Trophoblast cell (in vitro differentiated cells and primary cell): ENCODE results near the gene USP32.

Source experiments
- DNase-seq, 2 donors: peaks; one replicate each; pipeline ENCODE4 v3.0.0-alpha.2; 2016
- H2AFZ ChIP-seq: 2 replicates; pipeline ENCODE4 v1.6.1; 2013; ENCODE audit warnings: low read length, moderate library complexity, mild to moderate bottlenecking; ENCODE audit not compliant: insufficient read depth, poor library complexity
- H2AK5ac ChIP-seq: 2 replicates; pipeline ENCODE4 v1.6.1; 2013; ENCODE audit warnings: mild to moderate bottlenecking, low read length
- H2BK120ac ChIP-seq: 2 replicates; pipeline ENCODE4 v1.6.1; 2013; ENCODE audit warnings: low read length, mild to moderate bottlenecking, moderate library complexity; ENCODE audit not compliant: insufficient read depth, poor library complexity
- H2BK12ac ChIP-seq: 2 replicates; pipeline ENCODE4 v1.6.1; 2013; ENCODE audit warnings: mild to moderate bottlenecking, low read length, moderate library complexity
- H2BK5ac ChIP-seq: 2 replicates; pipeline ENCODE4 v1.6.1; 2013; ENCODE audit warnings: low read length, low read depth, moderate library complexity, mild to moderate bottlenecking; ENCODE audit not compliant: poor library complexity
- H3K14ac ChIP-seq: 2 replicates; pipeline ENCODE4 v1.6.1; 2013; ENCODE audit warnings: mild to moderate bottlenecking, low read length
- H3K18ac ChIP-seq: 2 replicates; pipeline ENCODE4 v1.6.1; 2013; ENCODE audit warnings: mild to moderate bottlenecking, low read length
- H3K23ac ChIP-seq: 2 replicates; pipeline ENCODE4 v1.6.1; 2013; ENCODE audit warnings: low read length
- H3K27ac ChIP-seq: 2 replicates; pipeline ENCODE4 v1.5.1; 2013; ENCODE audit warnings: low read depth, mild to moderate bottlenecking, inconsistent platforms, low read length, moderate library complexity
- H3K27me3 ChIP-seq: 2 replicates; pipeline ENCODE4 v1.6.1; 2013; ENCODE audit warnings: inconsistent platforms, mild to moderate bottlenecking, low read length, moderate library complexity; ENCODE audit not compliant: insufficient read depth
- H3K36me3 ChIP-seq, 2 experiments: 1 replicate in 1 of 2; 2 replicates in 1 of 2; pipeline ENCODE4 v1.6.1; 2013; ENCODE audit warnings: low read length in 2 of 2, mild to moderate bottlenecking in 2 of 2, moderate library complexity in 1 of 2; ENCODE audit not compliant: insufficient read depth in 2 of 2, control insufficient read depth in 1 of 2
- H3K4ac ChIP-seq: 2 replicates; pipeline ENCODE4 v1.6.1; 2013; ENCODE audit warnings: low read depth, mild to moderate bottlenecking, low read length, moderate library complexity
- H3K4me1 ChIP-seq, 2 experiments: 1 replicate in 1 of 2; 2 replicates in 1 of 2; pipeline ENCODE4 v1.6.1; 2013; ENCODE audit warnings: low read length in 2 of 2, mild to moderate bottlenecking in 2 of 2, moderate library complexity in 1 of 2; ENCODE audit not compliant: insufficient read depth in 2 of 2, control insufficient read depth in 1 of 2
- H3K4me2 ChIP-seq: 2 replicates; pipeline ENCODE4 v1.6.1; 2013; ENCODE audit warnings: inconsistent platforms, mild to moderate bottlenecking, low read length, moderate library complexity
- H3K4me3 ChIP-seq: 2 replicates; pipeline ENCODE4 v1.5.1; 2013; ENCODE audit warnings: mild to moderate bottlenecking, low read depth, low read length, inconsistent platforms
- H3K79me1 ChIP-seq: one replicate; pipeline ENCODE4 v1.6.1; 2013; ENCODE audit warnings: low read length
- H3K79me2 ChIP-seq: 2 replicates; pipeline ENCODE4 v1.6.1; 2013; ENCODE audit warnings: low read length, mild to moderate bottlenecking; ENCODE audit not compliant: control insufficient read depth, insufficient read depth, poor library complexity
- H3K9ac ChIP-seq: 2 replicates; pipeline ENCODE4 v1.6.1; 2013; ENCODE audit warnings: mild to moderate bottlenecking, low read length
- H3K9me3 ChIP-seq: 2 replicates; pipeline ENCODE4 v1.6.1; 2013; ENCODE audit warnings: low read depth, mild to moderate bottlenecking, control low read depth, inconsistent platforms, low read length; ENCODE audit not compliant: insufficient read depth
- H4K12ac ChIP-seq: 2 replicates; pipeline ENCODE4 v1.6.1; 2013; ENCODE audit warnings: low read depth, mild to moderate bottlenecking, low read length, moderate library complexity
- H4K8ac ChIP-seq: 2 replicates; pipeline ENCODE4 v1.6.1; 2013; ENCODE audit warnings: low read depth, mild to moderate bottlenecking, low read length, moderate library complexity
- H4K91ac ChIP-seq: one replicate; pipeline ENCODE4 v1.6.1; 2013; ENCODE audit warnings: low read depth, mild to moderate bottlenecking, low read length, moderate library complexity
- WGBS: extraction: QIAGEN DNeasy Blood & Tissue Kit; methylation state at CpG from one replicate; pipeline ENCODE4 v1.1.7; 2013; ENCODE audit warnings: missing lambda C conversion rate; ENCODE audit not compliant: insufficient read length, insufficient coverage; ENCODE audit errors: extremely low coverage; 5-methylcytosine and 5-hydroxymethylcytosine counted together

Gene USP32

GRCh38 chr17:60391471-60392041, 377 bp downstream of the USP32 start:
- Histone ChIP-seq H4K91ac (peak overlapping the region; percentile 77), H2AFZ (peak overlapping the region; percentile 78), H3K4me1 (peaks cover 3 to 4% of the 10 kb centered on the region in 2 experiments), H2BK5ac (peak overlapping the region; percentile 63), H3K4me3 (peak overlapping the region; percentile 87), H3K79me1 (peaks cover 17% of the 10 kb centered on the region), H3K18ac (peak overlapping the region; percentile 76), H2AK5ac (no peak overlapping the region), H3K79me2 (peaks cover 12% of the 10 kb centered on the region), H3K36me3 (no peaks in the 10 kb centered on the region), H2BK12ac (no peak overlapping the region), H3K27me3 (no peaks in the 10 kb centered on the region), H3K14ac (peak overlapping the region; percentile 85), H3K27ac (peak overlapping the region; percentile 84), H4K8ac (peak overlapping the region; percentile 77), H3K9ac (peak overlapping the region; percentile 78), H3K9me3 (no peaks in the 10 kb centered on the region), H4K12ac (peak overlapping the region; percentile 79), H2BK120ac (peak overlapping the region; percentile 70), H3K23ac (no peak overlapping the region), H3K4me2 (peak overlapping the region; percentile 75), H3K4ac (peak overlapping the region; percentile 41)
- no peak for DNase-seq
- WGBS = 100% methylated on average over 1 of the region's 36 CpGs

- Histone ChIP-seq H3K9ac (peak overlapping the region; percentile 78), H3K27me3 (no peaks in the 10 kb centered on the region), H2BK12ac (no peak overlapping the region), H2AK5ac (peak overlapping the region; percentile 24), H4K8ac (peak overlapping the region; percentile 77), H3K4ac (peak overlapping the region; percentile 48), H4K12ac (no peak overlapping the region), H3K23ac (no peak overlapping the region), H3K4me3 (peak overlapping the region; percentile 87), H2BK5ac (peak overlapping the region; percentile 63), H3K27ac (peak overlapping the region; percentile 84), H3K14ac (peak overlapping the region; percentile 85), H3K9me3 (no peaks in the 10 kb centered on the region), H4K91ac (peak overlapping the region; percentile 77), H3K4me2 (peak overlapping the region; percentile 75), H2BK120ac (peak overlapping the region; percentile 70), H2AFZ (no peak overlapping the region), H3K79me2 (peaks cover 12% of the 10 kb centered on the region), H3K36me3 (no peaks in the 10 kb centered on the region), H3K18ac (peak overlapping the region; percentile 76), H3K79me1 (peaks cover 17% of the 10 kb centered on the region), H3K4me1 (peaks cover 3 to 4% of the 10 kb centered on the region in 2 experiments)
- no CpG with 5 or more reads among the region's 15 CpGs for WGBS
- peak in 1 of 2 donors; percentile 26 for DNase-seq
Measured at GRCh38 chr17:60390925-60391470, 935 bp downstream of the USP32 start.

DNA sequence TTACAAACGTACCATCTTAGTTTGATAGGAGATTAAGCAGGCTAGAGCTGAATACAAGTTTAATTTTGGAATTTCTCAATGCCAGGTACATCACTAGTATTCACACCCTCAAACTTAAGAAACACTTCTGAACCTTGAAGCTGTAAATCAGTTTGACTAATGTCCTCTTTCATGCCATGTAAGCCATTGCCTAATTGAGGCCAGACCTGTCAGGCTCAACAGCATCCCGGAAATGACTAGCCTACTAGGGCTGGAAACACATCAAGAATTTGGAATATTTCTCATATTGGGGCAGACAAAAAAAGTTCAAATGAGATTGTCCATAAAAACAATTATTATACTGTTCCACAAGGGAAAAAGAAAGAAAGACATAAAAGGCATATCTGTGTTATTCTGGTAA, 1.7 kb downstream of the USP32 start:
- no peak overlapping the region for H2AFZ ChIP-seq
- no peak overlapping the region for H4K8ac ChIP-seq
- no peak overlapping the region for H3K9ac ChIP-seq
- peaks cover 17% of the 10 kb centered on the region for H3K79me1 ChIP-seq
- H3K79me2 ChIP-seq = peaks cover 12% of the 10 kb centered on the region
- no peak overlapping the region for H2BK5ac ChIP-seq
- no peak overlapping the region for H3K18ac ChIP-seq
- peaks cover 3 to 4% of the 10 kb centered on the region in 2 experiments for H3K4me1 ChIP-seq
- no peak overlapping the region for H3K14ac ChIP-seq
- H3K23ac ChIP-seq = no peak overlapping the region
- no peak overlapping the region for H3K4me3 ChIP-seq
- H4K91ac ChIP-seq = no peak overlapping the region
- H2BK120ac ChIP-seq = no peak overlapping the region
- no peak overlapping the region for H2AK5ac ChIP-seq
- H3K36me3 ChIP-seq = no peaks in the 10 kb centered on the region
- no peaks in the 10 kb centered on the region for H3K27me3 ChIP-seq
- H3K4ac ChIP-seq = peak overlapping the region; percentile 63
- H3K9me3 ChIP-seq = no peaks in the 10 kb centered on the region
- no CpG with 5 or more reads among the region's 2 CpGs for WGBS
- peak overlapping the region; percentile 75 for H3K4me2 ChIP-seq
- H2BK12ac ChIP-seq = no peak overlapping the region
- no peak overlapping the region for H4K12ac ChIP-seq
- H3K27ac ChIP-seq = no peak overlapping the region
- DNase-seq = peak in 1 of 2 donors; percentile 60

GRCh38 chr17:60388742-60389141, 3.2 kb downstream of the USP32 start:
- H3K23ac ChIP-seq = no peak overlapping the region
- H4K91ac ChIP-seq = no peak overlapping the region
- no peak overlapping the region for H3K27ac ChIP-seq
- H3K4me3 ChIP-seq = no peak overlapping the region
- H3K4me1 ChIP-seq = peaks cover 3 to 6% of the 10 kb centered on the region in 2 experiments
- H3K14ac ChIP-seq = no peak overlapping the region
- H3K9me3 ChIP-seq = no peaks in the 10 kb centered on the region
- whole genome bisulfite sequencing = no CpG with 5 or more reads among the region's 3 CpGs
- no peak overlapping the region for H3K4ac ChIP-seq
- DNase-seq = peak in 1 of 2 donors; percentile 37
- no peak overlapping the region for H2AK5ac ChIP-seq
- H2AFZ ChIP-seq = no peak overlapping the region
- H3K36me3 ChIP-seq = peaks cover 0 to 2% of the 10 kb centered on the region in 2 experiments
- no peak overlapping the region for H4K8ac ChIP-seq
- no peak overlapping the region for H2BK120ac ChIP-seq
- no peak overlapping the region for H3K4me2 ChIP-seq
- H2BK5ac ChIP-seq = no peak overlapping the region
- no peak overlapping the region for H3K18ac ChIP-seq
- H4K12ac ChIP-seq = no peak overlapping the region
- H3K79me1 ChIP-seq = peaks cover 17% of the 10 kb centered on the region
- no peaks in the 10 kb centered on the region for H3K27me3 ChIP-seq
- no peak overlapping the region for H2BK12ac ChIP-seq
- H3K9ac ChIP-seq = no peak overlapping the region
- H3K79me2 ChIP-seq = peaks cover 14% of the 10 kb centered on the region
